ENCODE data around the gene MILR1.
A peak's percentile ranks its signal among the peaks of the same experiment; 100 is the strongest.
"Not testable (repeated sequence)": the region's sequence is repeated elsewhere in the genome, so short reads cannot be mapped to it uniquely, and the experiment has no call there.

The MILR1 gene

GRCh38 chr17:64437944-64438525 is 10.9 kb upstream of the MILR1 start:
- H4K20me1 ChIP-seq = no peaks in the 10 kb centered on the region
- H3K36me3 ChIP-seq = peaks cover 5 to 65% (median 24%) of the 10 kb centered on the region in 11 experiments; a peak in 20 of 22 replicates
- H3K9me3 ChIP-seq (replicated peaks in 1 of 11) = peaks cover 68 to 77% (median 73%) of the 10 kb centered on the region in 11 experiments
- H3K4me1 ChIP-seq = peaks cover 23 to 32% (median 27%) of the 10 kb centered on the region in 10 experiments
- H3K4me2 ChIP-seq = no peak overlapping the region
- H3K9ac ChIP-seq = no peak overlapping the region
- H3K4me3 ChIP-seq = peak overlapping the region in 8 of 10 experiments; percentile 6 to 51 (median 40); a peak in 14 of 20 replicates
- no peaks in the 10 kb centered on the region for H3K27me3 ChIP-seq
- no peak overlapping the region for H3K27ac ChIP-seq
- no peak for TF ChIP-seq Cebpa-rat (IDR thresholded peaks at IDR 0.05)

GRCh38 chr17:64439521-64439920 is 9.4 kb upstream of the MILR1 start:
- peak overlapping the region in 8 of 11 experiments; percentile 59 to 99 (median 97); a peak in 12 of 22 replicates for H3K27ac ChIP-seq
- peaks cover 57 to 70% (median 61%) of the 10 kb centered on the region in 11 experiments for H3K9me3 ChIP-seq (replicated peaks in 1 of 11)
- not testable (repeated sequence) for H3K9ac ChIP-seq, H3K4me2 ChIP-seq, H3K27me3 ChIP-seq, H4K20me1 ChIP-seq
- peaks cover 5 to 56% (median 23%) of the 10 kb centered on the region in 11 experiments; a peak in 20 of 22 replicates for H3K36me3 ChIP-seq
- peak overlapping the region in 6 of 10 experiments; percentile 2 to 51 (median 18); a peak in 6 of 20 replicates for H3K4me3 ChIP-seq
- H3K4me1 ChIP-seq = peaks cover 38 to 46% (median 42%) of the 10 kb centered on the region in 10 experiments

GRCh38 chr17:64439956-64440355 is 9.0 kb upstream of the MILR1 start:
- peaks cover 5 to 52% (median 23%) of the 10 kb centered on the region in 11 experiments; a peak in 19 of 22 replicates for H3K36me3 ChIP-seq
- no peak for TF ChIP-seq Cebpa-rat (IDR thresholded peaks at IDR 0.05)
- H3K27ac ChIP-seq = peak overlapping the region; percentile 1 to 99 (median 96); a peak in 19 of 22 replicates
- H4K20me1 ChIP-seq = no peaks in the 10 kb centered on the region
- H3K9ac ChIP-seq = no peak overlapping the region
- peaks cover 53 to 70% (median 56%) of the 10 kb centered on the region in 11 experiments for H3K9me3 ChIP-seq (replicated peaks in 1 of 11)
- no peaks in the 10 kb centered on the region for H3K27me3 ChIP-seq
- peak overlapping the region in 6 of 10 experiments; percentile 2 to 51 (median 22); a peak in 6 of 20 replicates for H3K4me3 ChIP-seq
- peaks cover 42 to 51% (median 47%) of the 10 kb centered on the region in 10 experiments for H3K4me1 ChIP-seq
- peak overlapping the region in 1 of 11 experiments; percentile 98; a peak in 1 of 22 replicates for H3K4me2 ChIP-seq

GRCh38 chr17:64441772-64442540 is 7.0 kb upstream of the MILR1 start:
- TF ChIP-seq Cebpa-rat (IDR thresholded peaks at IDR 0.05) = peak; percentile 25 to 98 (median 89); a peak in 18 of 22 replicates
- H3K4me2 ChIP-seq = peak overlapping the region; percentile 74 to 98 (median 89)
- H3K4me3 ChIP-seq = peak overlapping the region in 8 of 10 experiments; percentile 22 to 46 (median 32); a peak in 10 of 20 replicates
- peaks cover 5 to 33% (median 18%) of the 10 kb centered on the region in 11 experiments; a peak in 19 of 22 replicates for H3K36me3 ChIP-seq
- H3K9me3 ChIP-seq (replicated peaks in 1 of 11) = peaks cover 33 to 50% (median 36%) of the 10 kb centered on the region in 11 experiments
- H3K27me3 ChIP-seq = no peaks in the 10 kb centered on the region
- peaks cover 42 to 63% (median 59%) of the 10 kb centered on the region in 10 experiments for H3K4me1 ChIP-seq
- peak overlapping the region; percentile 91 to 99 (median 96) for H3K27ac ChIP-seq
- no peaks in the 10 kb centered on the region for H4K20me1 ChIP-seq
- H3K9ac ChIP-seq = peak overlapping the region; percentile 77 to 91 (median 84)

GRCh38 chr17:64442541-64442971 is 6.4 kb upstream of the MILR1 start:
- H3K4me3 ChIP-seq = peak overlapping the region in 6 of 10 experiments; percentile 24 to 46 (median 29); a peak in 8 of 20 replicates
- H3K27ac ChIP-seq = peak overlapping the region; percentile 91 to 99 (median 96)
- peak overlapping the region; percentile 74 to 98 (median 89) for H3K4me2 ChIP-seq
- peak overlapping the region; percentile 77 to 91 (median 84) for H3K9ac ChIP-seq
- peaks cover 27 to 44% (median 30%) of the 10 kb centered on the region in 11 experiments for H3K9me3 ChIP-seq (replicated peaks in 1 of 11)
- peak in 1 of 11 experiments; percentile 4; a peak in 1 of 22 replicates for TF ChIP-seq Cebpa-rat (IDR thresholded peaks at IDR 0.05)
- H4K20me1 ChIP-seq = no peaks in the 10 kb centered on the region
- H3K4me1 ChIP-seq = peaks cover 44 to 69% (median 65%) of the 10 kb centered on the region in 10 experiments
- peaks cover 5 to 27% (median 13%) of the 10 kb centered on the region in 11 experiments; a peak in 19 of 22 replicates for H3K36me3 ChIP-seq
- no peaks in the 10 kb centered on the region for H3K27me3 ChIP-seq

GRCh38 chr17:64443086-64443760 is 5.7 kb upstream of the MILR1 start:
- Histone ChIP-seq H3K4me3 (peak overlapping the region in 5 of 10 experiments; percentile 24 to 46 (median 28); a peak in 8 of 20 replicates), H3K9ac (peak overlapping the region; percentile 77 to 91 (median 84)), H3K36me3 (peaks cover under 1 to 20% (median 10%) of the 10 kb centered on the region in 11 experiments; a peak in 17 of 22 replicates), H4K20me1 (no peaks in the 10 kb centered on the region), H3K9me3 (replicated peaks in 1 of 11) (peaks cover 20 to 37% (median 24%) of the 10 kb centered on the region in 11 experiments), H3K27ac (peak overlapping the region; percentile 91 to 99 (median 96)), H3K4me2 (peak overlapping the region; percentile 74 to 98 (median 89)), H3K4me1 (peaks cover 51 to 75% (median 71%) of the 10 kb centered on the region in 10 experiments), H3K27me3 (no peaks in the 10 kb centered on the region)
- no peak for TF ChIP-seq Cebpa-rat (IDR thresholded peaks at IDR 0.05)

- Histone ChIP-seq H3K9me3 (replicated peaks in 1 of 11) (peaks cover 0 to 25% (median 6%) of the 10 kb centered on the region in 11 experiments; a peak in 8 of 22 replicates), H3K36me3 (peaks cover 8 to 27% (median 26%) of the 10 kb centered on the region in 11 experiments), H3K4me1 (peaks cover 58 to 82% (median 80%) of the 10 kb centered on the region in 10 experiments), H3K9ac (peak overlapping the region in 7 of 11 experiments; percentile 72 to 94 (median 79); a peak in 11 of 22 replicates), H3K27me3 (no peaks in the 10 kb centered on the region), H3K27ac (peak overlapping the region in 10 of 11 experiments; percentile 69 to 99 (median 96); a peak in 20 of 22 replicates), H3K4me2 (peak overlapping the region; percentile 77 to 93 (median 85)), H4K20me1 (no peaks in the 10 kb centered on the region), H3K4me3 (0 out of 20 replicates have a peak overlapping the region, but pooled peaks of 1 of the 10 experiments have one; percentile 47)
- no peak for TF ChIP-seq Cebpa-rat (IDR thresholded peaks at IDR 0.05)
Measured at GRCh38 chr17:64447526-64447925, 1.4 kb upstream of the MILR1 start.

GRCh38 chr17:64449545-64449944 is 630 bp downstream of the MILR1 start:
- peak in 3 of 11 experiments; percentile 11 to 61 (median 14); a peak in 3 of 22 replicates for TF ChIP-seq Cebpa-rat (IDR thresholded peaks at IDR 0.05)
- Histone ChIP-seq H3K27me3 (no peaks in the 10 kb centered on the region), H4K20me1 (peaks cover 0 to 1% (median 0%) of the 10 kb centered on the region in 11 experiments; a peak in 2 of 22 replicates), H3K4me1 (peaks cover 58 to 82% (median 80%) of the 10 kb centered on the region in 10 experiments), H3K4me2 (peak overlapping the region; percentile 84 to 99 (median 88)), H3K27ac (peak overlapping the region; percentile 91 to 99 (median 96)), H3K4me3 (peak overlapping the region; percentile 51 to 76 (median 66)), H3K36me3 (peaks cover 26 to 47% (median 46%) of the 10 kb centered on the region in 11 experiments), H3K9me3 (replicated peaks in 1 of 11) (peaks cover 0 to 29% (median 6%) of the 10 kb centered on the region in 11 experiments; a peak in 8 of 22 replicates), H3K9ac (peak overlapping the region; percentile 84 to 96 (median 89))

All from BLaER1 treated with 17β-estradiol and CSF1 and Interleukin-3, amounts not matched to agents 10 nM and 100 nM (cell line).